GM06990 (cell line): ENCODE results near the gene PTPRS.
A peak's percentile ranks its signal among the peaks of the same experiment; 100 is the strongest.

Experiments used
- DNase-seq: peaks from one replicate; pipeline ENCODE4 v3.0.0-alpha.2; 2011; ENCODE audit not compliant: insufficient read length; ENCODE audit errors: extremely low read depth
- H3K27me3 ChIP-seq: replicated peaks from 2 replicates; pipeline ENCODE4 v1.6.0; 2011; ENCODE audit warnings: low read length; ENCODE audit not compliant: control insufficient read depth, insufficient read depth
- H3K36me3 ChIP-seq: 2 replicates; pipeline ENCODE4 v1.5.1; 2011; ENCODE audit warnings: low read length; ENCODE audit not compliant: control insufficient read depth, insufficient read depth
- H3K4me3 ChIP-seq: replicated peaks from 2 replicates; pipeline ENCODE4 v1.5.1; 2011; ENCODE audit warnings: low read depth, mild to moderate bottlenecking, control low read depth, low read length
- TF ChIP-seq, protein P1 (sequence below): IDR thresholded peaks from 2 replicates; pipeline ENCODE4 v1.5.1; 2011; ENCODE audit warnings: low read length, control low read depth, mild to moderate bottlenecking, inconsistent platforms; ENCODE audit not compliant: insufficient read depth, poor library complexity, severe bottlenecking

PTPRS gene

DNA sequence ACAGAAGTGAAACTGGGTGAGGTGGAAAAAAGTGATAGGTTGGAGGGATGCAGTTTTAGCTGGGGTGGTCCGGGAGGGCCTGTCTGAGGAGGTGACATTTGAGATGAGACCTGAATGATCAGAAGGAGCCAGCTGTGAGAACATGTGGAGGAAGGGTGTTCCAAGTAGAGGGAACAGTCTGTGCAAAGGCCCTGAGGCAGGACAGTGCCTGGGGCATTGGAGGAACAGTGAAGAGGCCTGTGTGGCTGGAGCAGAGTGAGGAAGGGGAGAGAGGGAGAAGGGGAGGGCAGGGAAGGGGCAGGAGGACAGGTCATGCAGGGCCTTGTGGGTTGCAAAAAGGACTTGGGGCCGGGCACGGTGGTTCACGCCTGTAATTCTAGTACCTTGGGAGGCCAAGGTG is 36.3 kb upstream of the PTPRS start:
- Histone ChIP-seq H3K4me3 (no peak overlapping the region), H3K27me3 (no peaks in the 10 kb centered on the region), H3K36me3 (no peaks in the 10 kb centered on the region)
- TF ChIP-seq, protein P1, sequence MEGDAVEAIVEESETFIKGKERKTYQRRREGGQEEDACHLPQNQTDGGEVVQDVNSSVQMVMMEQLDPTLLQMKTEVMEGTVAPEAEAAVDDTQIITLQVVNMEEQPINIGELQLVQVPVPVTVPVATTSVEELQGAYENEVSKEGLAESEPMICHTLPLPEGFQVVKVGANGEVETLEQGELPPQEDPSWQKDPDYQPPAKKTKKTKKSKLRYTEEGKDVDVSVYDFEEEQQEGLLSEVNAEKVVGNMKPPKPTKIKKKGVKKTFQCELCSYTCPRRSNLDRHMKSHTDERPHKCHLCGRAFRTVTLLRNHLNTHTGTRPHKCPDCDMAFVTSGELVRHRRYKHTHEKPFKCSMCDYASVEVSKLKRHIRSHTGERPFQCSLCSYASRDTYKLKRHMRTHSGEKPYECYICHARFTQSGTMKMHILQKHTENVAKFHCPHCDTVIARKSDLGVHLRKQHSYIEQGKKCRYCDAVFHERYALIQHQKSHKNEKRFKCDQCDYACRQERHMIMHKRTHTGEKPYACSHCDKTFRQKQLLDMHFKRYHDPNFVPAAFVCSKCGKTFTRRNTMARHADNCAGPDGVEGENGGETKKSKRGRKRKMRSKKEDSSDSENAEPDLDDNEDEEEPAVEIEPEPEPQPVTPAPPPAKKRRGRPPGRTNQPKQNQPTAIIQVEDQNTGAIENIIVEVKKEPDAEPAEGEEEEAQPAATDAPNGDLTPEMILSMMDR: no peak
- DNase-seq: no peak

DNA sequence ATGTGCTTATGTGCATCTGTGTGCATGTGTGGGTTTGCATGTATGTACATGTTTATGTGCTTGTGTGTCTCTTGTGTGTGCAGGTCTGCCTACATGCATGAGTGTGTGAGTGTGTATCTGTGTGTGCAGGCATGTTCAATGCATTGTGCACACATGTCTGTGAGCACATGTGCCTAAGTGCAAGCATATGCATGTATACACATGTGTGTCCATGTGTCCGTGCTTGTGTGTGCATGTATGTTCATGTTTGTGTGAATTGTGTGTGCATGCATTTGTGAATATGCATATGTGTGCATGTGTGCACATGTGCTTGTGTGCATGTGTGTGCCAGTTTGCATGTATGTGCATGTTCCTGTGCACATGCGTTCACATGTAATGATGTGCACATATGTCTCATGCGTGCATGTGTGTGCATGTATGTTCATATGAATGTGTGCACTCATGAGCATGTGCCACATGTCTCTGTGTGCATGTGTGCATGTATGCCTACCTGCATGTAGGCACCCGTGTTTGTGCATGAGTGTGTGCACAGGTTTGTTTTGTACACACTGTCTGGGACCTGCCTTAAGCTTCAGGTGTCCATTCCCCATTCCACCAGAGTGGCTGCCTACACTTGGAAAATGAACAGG is 32.1 kb upstream of the PTPRS start:
- TF ChIP-seq, protein P1: no peak
- Histone ChIP-seq H3K36me3 (no peaks in the 10 kb centered on the region), H3K4me3 (no peak overlapping the region), H3K27me3 (no peaks in the 10 kb centered on the region)
- no peak for DNase-seq

DNA sequence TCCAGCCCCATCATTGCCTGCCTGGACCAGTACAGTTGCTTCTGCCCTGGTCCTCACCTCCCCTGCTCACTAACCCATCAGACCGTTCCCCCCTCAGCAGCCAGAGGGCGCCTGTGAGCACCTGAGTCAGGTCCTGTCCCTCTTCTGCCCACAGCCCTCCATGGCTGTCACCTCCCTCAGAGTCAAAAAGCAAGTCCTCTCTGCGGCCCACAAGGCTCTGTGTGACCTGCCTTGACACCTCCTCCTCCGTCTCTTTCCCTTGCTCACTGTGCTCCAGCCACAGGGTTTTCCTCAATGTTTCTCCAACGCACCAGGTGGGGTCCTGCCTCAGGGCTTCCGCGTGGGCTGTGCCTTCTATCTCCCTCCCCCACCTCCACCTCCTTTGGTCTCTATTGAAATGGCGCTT is 29.4 kb upstream of the PTPRS start:
- peak; percentile 28 for DNase-seq
- no peaks in the 10 kb centered on the region for H3K36me3 ChIP-seq
- no peak overlapping the region for H3K4me3 ChIP-seq
- no peaks in the 10 kb centered on the region for H3K27me3 ChIP-seq
- TF ChIP-seq, protein P1: peak; percentile 84

DNA sequence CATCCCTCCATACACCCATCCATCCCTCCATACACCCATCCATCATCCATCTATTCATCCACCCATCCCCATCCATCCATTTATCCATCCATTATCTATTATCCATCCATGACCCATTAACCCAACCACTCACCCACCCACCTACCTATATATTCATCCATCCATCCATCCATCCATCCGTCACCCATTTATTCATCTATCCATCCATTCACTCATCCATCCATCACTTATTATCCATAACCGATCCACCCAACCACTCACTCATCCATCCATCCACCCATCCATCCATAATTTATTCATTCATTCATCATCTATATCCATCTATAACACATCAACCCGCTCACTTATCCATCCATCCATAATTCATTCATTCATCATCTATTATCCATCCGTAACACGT is 28.7 kb upstream of the PTPRS start:
- TF ChIP-seq, protein P1: no peak
- Histone ChIP-seq H3K4me3 (no peak overlapping the region), H3K27me3 (no peaks in the 10 kb centered on the region), H3K36me3 (no peaks in the 10 kb centered on the region)
- DNase-seq: no peak

DNA sequence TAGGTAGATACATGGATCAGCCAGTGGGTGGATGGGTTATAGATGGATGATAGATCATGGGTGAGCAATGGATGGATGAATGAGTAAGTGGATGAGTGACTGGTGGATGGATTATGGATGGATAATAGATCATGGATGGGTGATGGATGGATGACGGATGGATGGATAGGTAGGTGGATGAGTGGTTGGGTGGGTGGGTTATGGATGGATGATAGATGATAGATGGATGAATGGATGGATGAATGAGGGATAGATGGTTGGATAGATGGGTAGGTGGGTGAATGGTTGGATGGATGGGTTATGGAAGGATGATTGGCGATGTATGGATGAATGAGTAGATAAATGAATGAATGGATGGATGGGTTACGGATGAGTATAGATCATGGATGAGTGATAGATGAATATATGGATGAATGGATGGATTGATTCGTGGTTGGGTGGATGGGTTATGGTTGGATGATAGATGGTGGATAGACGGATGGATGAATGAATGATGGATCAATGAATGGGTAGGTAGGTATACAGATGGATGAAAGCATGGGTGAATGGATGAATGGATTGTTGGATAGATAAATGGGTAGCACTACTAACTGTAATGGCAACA is 27.0 kb upstream of the PTPRS start:
- Histone ChIP-seq H3K27me3 (no peaks in the 10 kb centered on the region), H3K36me3 (no peaks in the 10 kb centered on the region), H3K4me3 (no peak overlapping the region)
- TF ChIP-seq, protein P1: no peak
- DNase-seq: no peak
